Endothelial cell of umbilical vein (primary cell): Measurements from ENCODE around the gene IL36B. TPM values are rescaled to one million over a fixed set of nuclear protein-coding genes. Genes with fewer than 3 reads are reported as not detected.

Experiments used
- BruUV-seq: library from RNA; stranded (reverse); fragments of 400-500 nt; replicated peaks from 2 replicates; lab custom pipeline; 2021; lab: Mats Ljungman, UMichigan
- CTCF ChIA-PET: fragments of 300-600, 350-600 bp; sonication (Branson Sonifier 250); formaldehyde crosslinking; loops from one replicate; lab custom pipeline; 2021; ENCODE audit warnings: antibody characterized with exemption, inconsistent platforms; lab: Charles Lee
- POLR2A ChIA-PET: fragments of 300-600, 350-600 bp; sonication (Branson Sonifier 250); formaldehyde crosslinking; loops from one replicate; lab custom pipeline; 2021; ENCODE audit warnings: antibody characterized with exemption, inconsistent platforms; lab: Charles Lee
- DNase-seq: peaks from one replicate; pipeline ENCODE4 v3.0.0-alpha.2; 2011; ENCODE audit warnings: low read depth, low spot score
- FAIRE-seq: peaks from 2 replicates; lab custom pipeline; 2011; peaks lifted over from hg19 to GRCh38; lab: Jason Lieb, UNC
- H2AFZ ChIP-seq: 2 replicates; pipeline ENCODE4 v1.6.0; 2012; ENCODE audit warnings: low read depth, low read length, control low read depth, inconsistent platforms
- H3K27ac ChIP-seq: 2 replicates; pipeline ENCODE4 v1.5.1; 2011; ENCODE audit warnings: low read depth, mild to moderate bottlenecking, control low read depth, low read length, moderate library complexity; ENCODE audit not compliant: insufficient read depth
- H3K27me3 ChIP-seq, 2 experiments: 2 replicates each; pipeline versions ENCODE4 v1.6.0 to v1.6.1; 2011; ENCODE audit warnings: low read length in 2 of 2, mixed read lengths in 1 of 2; ENCODE audit not compliant: control insufficient read depth in 2 of 2, insufficient read depth in 2 of 2
- H3K36me3 ChIP-seq, 2 experiments: 2 replicates in 1 of 2; 3 replicates in 1 of 2; pipeline ENCODE4 v1.5.1; 2011; ENCODE audit warnings: low read length in 2 of 2, mild to moderate bottlenecking in 1 of 2, moderate library complexity in 1 of 2; ENCODE audit not compliant: control insufficient read depth in 2 of 2, insufficient read depth in 2 of 2; ENCODE audit errors: extremely low read depth in 1 of 2
- H3K4me1 ChIP-seq: 3 replicates; pipeline ENCODE4 v1.5.1; 2011; ENCODE audit warnings: mild to moderate bottlenecking, low read length; ENCODE audit not compliant: control insufficient read depth, insufficient read depth; ENCODE audit errors: extremely low read depth
- H3K4me2 ChIP-seq: 2 replicates; pipeline ENCODE4 v1.6.1; 2011; ENCODE audit warnings: low read length, control low read depth, mixed read lengths; ENCODE audit not compliant: insufficient read depth
- H3K4me3 ChIP-seq, 3 experiments: fragments of 200-600 bp in 1 of 3; sonication (generic), shearing (Covaris generic) in 1 of 3; replicated peaks in 1 of 3; 2 replicates each; pipeline ENCODE4 v1.5.1; 2011 to 2016; ENCODE audit warnings: control low read depth in 3 of 3, low read length in 3 of 3, mild to moderate bottlenecking in 2 of 3, inconsistent platforms in 1 of 3, low read depth in 1 of 3, moderate library complexity in 1 of 3; ENCODE audit not compliant: insufficient read depth in 1 of 3
- H3K79me2 ChIP-seq: 2 replicates; pipeline ENCODE4 v1.6.0; 2012; ENCODE audit warnings: low read length, inconsistent platforms; ENCODE audit not compliant: control insufficient read depth, insufficient read depth
- H3K9ac ChIP-seq: replicated peaks from 2 replicates; pipeline ENCODE3; 2011; ENCODE audit warnings: low read length, control low read depth; ENCODE audit not compliant: insufficient read depth; ENCODE audit errors: extremely low read depth
- H3K9me1 ChIP-seq: replicated peaks from 3 replicates; pipeline ENCODE4 v1.6.0; 2011; ENCODE audit warnings: mild to moderate bottlenecking, low read length; ENCODE audit not compliant: control insufficient read depth, insufficient read depth; ENCODE audit errors: extremely low read depth
- H3K9me3 ChIP-seq: replicated peaks from 2 replicates; pipeline ENCODE4 v1.5.1; 2012; ENCODE audit warnings: low read length, inconsistent platforms; ENCODE audit not compliant: control insufficient read depth, insufficient read depth
- H4K20me1 ChIP-seq: replicated peaks from 2 replicates; pipeline ENCODE3; 2011; ENCODE audit warnings: mild to moderate bottlenecking, low read length; ENCODE audit not compliant: control insufficient read depth, insufficient read depth; ENCODE audit errors: extremely low read depth
- GATA2 ChIP-seq: IDR thresholded peaks from 2 replicates; pipeline ENCODE4 v1.7.0; 2011; ENCODE audit warnings: low read depth, mild to moderate bottlenecking, moderate library complexity, mixed read lengths, low read length; ENCODE audit not compliant: insufficient read length, insufficient read depth
- MYC ChIP-seq: IDR thresholded peaks from one replicate; pipeline ENCODE4 v1.6.1; 2011; ENCODE audit warnings: mild to moderate bottlenecking, low read depth, low read length
- dilution Hi-C: fragments of 300-500 bp; cut with MboI; formaldehyde crosslinking; loops from one replicate; pipeline ENCODE4 v1.15.0; 2019; ENCODE audit warnings: low sequenced_read_pairs; ENCODE audit not compliant: extremely low pct_ligation_motif_present
- intact Hi-C: fragments of 100-400 bp; cut with micrococcal nuclease; formaldehyde crosslinking; loops from one replicate; pipeline ENCODE4 v1.10.0; 2022
- polyA plus RNA-seq, 4 experiments: library from polyadenylated mRNA; depleted of rRNA in 3 of 4; stranded (reverse) in 3 of 4; unstranded in 1 of 4; fragments of >200 nt; gene quantifications; 2 replicates each; pipeline versions ENCODE4 v1.2.1 to v1.2.3, GENCODE V29; 2011 to 2012; ENCODE audit warnings: missing spikeins in 1 of 4
- total RNA-seq: library from RNA; stranded (reverse); gene quantifications from 2 replicates; pipeline ENCODE4 v1.2.3, GENCODE V29; 2021
- TF ChIP-seq, protein P1 (sequence below), 2 donors: IDR thresholded peaks; 1 replicate in 1 of 2; 2 replicates in 1 of 2; pipeline ENCODE4 v1.5.1; 2011; ENCODE audit warnings: low read length in 2 of 2, mild to moderate bottlenecking in 2 of 2, moderate library complexity in 2 of 2, control low read depth in 1 of 2, inconsistent platforms in 1 of 2, low read depth in 1 of 2; ENCODE audit not compliant: insufficient read depth in 1 of 2; ENCODE audit errors: extremely low read depth in 1 of 2

IL36B gene
- total and polyA plus RNA-seq, 2 donors (not counting 3 experiments of a cell fraction or from before 2014, with no cell fraction given), result not detected

DNA sequence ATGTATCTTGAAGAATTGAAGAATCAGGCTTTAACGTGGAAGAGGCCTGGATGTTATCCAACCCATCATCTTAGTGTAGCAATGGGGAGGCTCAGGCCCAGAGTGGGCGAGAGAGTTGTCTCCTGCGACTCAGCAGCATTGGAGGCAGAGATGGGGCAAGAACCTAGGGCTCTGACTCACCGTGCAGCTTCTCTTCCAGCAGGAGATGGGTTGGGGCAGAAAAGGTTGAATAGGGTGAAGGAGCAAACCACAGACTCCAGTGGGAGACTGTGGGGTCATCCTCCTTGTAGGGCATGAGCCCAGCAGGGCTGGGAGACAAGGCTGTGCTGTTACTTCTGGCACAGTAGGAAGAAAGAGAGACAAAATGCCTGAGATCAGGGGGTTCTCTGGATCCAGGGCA is 7.7 kb upstream of the IL36B start:
- H3K27ac ChIP-seq, result no peak overlapping the region

More for the DNA sequence above, 7.7 kb upstream of the IL36B start:
- no peaks in the 10 kb centered on the region for H3K9me1 ChIP-seq
- H3K4me3 ChIP-seq, result no peak overlapping the region
- TF ChIP-seq, protein P1, sequence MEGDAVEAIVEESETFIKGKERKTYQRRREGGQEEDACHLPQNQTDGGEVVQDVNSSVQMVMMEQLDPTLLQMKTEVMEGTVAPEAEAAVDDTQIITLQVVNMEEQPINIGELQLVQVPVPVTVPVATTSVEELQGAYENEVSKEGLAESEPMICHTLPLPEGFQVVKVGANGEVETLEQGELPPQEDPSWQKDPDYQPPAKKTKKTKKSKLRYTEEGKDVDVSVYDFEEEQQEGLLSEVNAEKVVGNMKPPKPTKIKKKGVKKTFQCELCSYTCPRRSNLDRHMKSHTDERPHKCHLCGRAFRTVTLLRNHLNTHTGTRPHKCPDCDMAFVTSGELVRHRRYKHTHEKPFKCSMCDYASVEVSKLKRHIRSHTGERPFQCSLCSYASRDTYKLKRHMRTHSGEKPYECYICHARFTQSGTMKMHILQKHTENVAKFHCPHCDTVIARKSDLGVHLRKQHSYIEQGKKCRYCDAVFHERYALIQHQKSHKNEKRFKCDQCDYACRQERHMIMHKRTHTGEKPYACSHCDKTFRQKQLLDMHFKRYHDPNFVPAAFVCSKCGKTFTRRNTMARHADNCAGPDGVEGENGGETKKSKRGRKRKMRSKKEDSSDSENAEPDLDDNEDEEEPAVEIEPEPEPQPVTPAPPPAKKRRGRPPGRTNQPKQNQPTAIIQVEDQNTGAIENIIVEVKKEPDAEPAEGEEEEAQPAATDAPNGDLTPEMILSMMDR (IDR thresholded peaks at IDR 0.05; ENCODE audit: extremely low read depth in 1 of 2, insufficient read depth in 1 of 2, low read depth in 1 of 2, low read length in 2 of 2), result no peak
- TF ChIP-seq MYC, result no peak
- TF ChIP-seq GATA2, result no peak
- ChIA-PET POLR2A (no interaction called here), CTCF (interaction anchor here (1.0 kb wide), 1 partner anchor 17 kb away, joined by 3 read pairs; no protein-coding TSS in a partner anchor)
- dilution Hi-C loops, result no loop called here
- no peaks in the 10 kb centered on the region for H3K27me3 ChIP-seq
- BruUV-seq, result no TSS peak
- no peak overlapping the region for H2AFZ ChIP-seq
- no peak for FAIRE-seq
- no peaks in the 10 kb centered on the region for H3K79me2 ChIP-seq
- no peak overlapping the region for H3K9ac ChIP-seq
- H3K9me3 ChIP-seq, result no peaks in the 10 kb centered on the region
- no peaks in the 10 kb centered on the region for H3K36me3 ChIP-seq
- DNase-seq, result no peak
- no peaks in the 10 kb centered on the region for H3K4me1 ChIP-seq
- no peak overlapping the region for H3K4me2 ChIP-seq
- intact Hi-C loops, result no loop called here
- no peaks in the 10 kb centered on the region for H4K20me1 ChIP-seq
